Hindlimb muscle (tissue), 1 donor: ENCODE measurements around the gene RNU2-1. TPM values are rescaled to one million over a fixed set of nuclear protein-coding genes. Genes with fewer than 3 reads are reported as not detected.
"Not testable (repeated sequence)": the region's sequence is repeated elsewhere in the genome, so short reads cannot be mapped to it uniquely, and the experiment has no call there.

ENCODE experiments used
- DNase-seq: peaks from one replicate; pipeline ENCODE4 v3.0.0-alpha.2; 2013
- polyA plus RNA-seq: library from polyadenylated mRNA; unstranded; fragments of 120-200 nt; gene quantifications from one replicate; pipeline ENCODE4 v1.2.1, GENCODE V29; 2013; ENCODE audit not compliant: insufficient read length

Gene RNU2-1
- polyA plus RNA-seq, 1 donor, result 2.1 TPM

DNA sequence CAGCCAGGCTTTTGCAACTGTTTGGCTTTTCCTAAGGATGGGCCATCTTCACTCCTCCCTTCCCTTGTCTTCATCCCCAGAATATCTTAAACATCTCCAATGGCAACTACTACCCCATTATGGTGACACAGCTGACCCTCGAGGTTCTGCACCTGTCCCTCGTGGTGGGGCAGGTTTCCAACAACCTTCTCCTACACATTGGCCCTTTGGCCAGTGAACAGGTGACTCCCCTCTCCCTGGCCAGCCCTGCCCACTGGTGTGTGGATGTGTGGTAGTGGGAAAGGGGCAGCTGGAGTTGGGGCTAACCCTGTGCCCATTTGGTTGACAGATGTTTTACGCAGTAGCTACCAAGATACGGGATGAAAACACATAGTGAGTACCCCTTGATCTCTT, 17.4 kb downstream of the RNU2-1 start:
- no peak for DNase-seq

DNA sequence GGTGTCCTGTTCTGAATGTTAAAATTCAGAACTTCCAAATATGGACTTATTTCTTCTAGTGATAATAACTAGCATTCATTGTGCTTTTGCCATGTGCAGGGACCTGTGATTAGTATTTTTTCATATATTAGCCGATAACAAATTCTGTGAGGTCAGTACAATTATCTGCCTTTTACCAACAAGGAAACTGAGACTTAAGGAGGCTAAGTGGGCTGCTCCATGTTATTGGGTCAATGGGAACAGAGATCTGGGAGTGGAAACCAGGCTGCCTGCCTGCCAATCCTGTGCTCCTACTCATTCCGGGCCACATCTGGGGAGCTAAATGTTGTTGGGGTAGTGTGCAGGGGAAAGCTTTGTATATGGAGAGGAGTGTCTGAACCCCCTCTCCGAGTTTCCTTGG, 18.4 kb downstream of the RNU2-1 start:
- no peak for DNase-seq

- no peak for DNase-seq
Measured at GRCh38 chr17:43213545-43213944, 20.2 kb downstream of the RNU2-1 start.

DNA sequence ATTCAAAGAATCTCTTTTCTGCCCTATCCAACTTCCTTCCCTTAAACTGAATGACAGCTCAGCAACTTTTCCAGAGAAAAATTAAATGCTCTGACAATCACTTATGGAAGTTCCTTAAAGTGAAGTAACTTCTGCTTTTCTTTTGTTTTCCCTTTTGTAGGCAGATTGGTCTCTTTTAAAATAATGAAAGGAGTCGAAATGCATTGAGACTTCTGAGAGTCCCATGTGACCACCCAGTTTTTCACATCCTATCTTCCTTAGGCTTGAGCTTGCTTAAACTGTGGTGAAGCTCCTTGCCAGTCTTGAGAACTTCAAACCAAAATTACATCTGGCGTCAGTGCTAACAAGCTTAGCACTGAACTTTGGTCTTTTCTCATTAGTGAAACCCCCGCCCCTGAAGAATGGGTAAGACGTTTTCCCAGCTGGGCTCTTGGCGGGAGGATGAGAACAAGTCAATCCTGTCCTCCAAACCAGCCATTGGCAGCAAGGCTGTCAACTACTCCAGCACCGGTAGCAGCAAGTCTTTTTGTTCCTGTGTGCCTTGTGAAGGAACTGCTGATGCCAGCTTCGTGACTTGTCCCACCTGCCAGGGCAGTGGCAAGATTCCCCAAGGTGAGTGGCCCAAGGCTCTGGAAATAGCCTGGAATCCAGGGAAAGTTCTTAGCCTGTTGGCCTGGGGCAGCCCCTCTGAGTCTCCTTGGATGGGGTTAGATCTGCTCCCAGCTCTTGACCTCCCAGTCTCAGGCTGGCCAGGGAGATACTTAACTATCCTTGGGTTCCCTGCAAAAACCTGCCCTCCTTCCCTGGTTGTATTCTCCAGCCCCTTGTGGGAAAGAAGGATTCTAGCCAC, 20.9 kb downstream of the RNU2-1 start:
- no peak for DNase-seq

DNA sequence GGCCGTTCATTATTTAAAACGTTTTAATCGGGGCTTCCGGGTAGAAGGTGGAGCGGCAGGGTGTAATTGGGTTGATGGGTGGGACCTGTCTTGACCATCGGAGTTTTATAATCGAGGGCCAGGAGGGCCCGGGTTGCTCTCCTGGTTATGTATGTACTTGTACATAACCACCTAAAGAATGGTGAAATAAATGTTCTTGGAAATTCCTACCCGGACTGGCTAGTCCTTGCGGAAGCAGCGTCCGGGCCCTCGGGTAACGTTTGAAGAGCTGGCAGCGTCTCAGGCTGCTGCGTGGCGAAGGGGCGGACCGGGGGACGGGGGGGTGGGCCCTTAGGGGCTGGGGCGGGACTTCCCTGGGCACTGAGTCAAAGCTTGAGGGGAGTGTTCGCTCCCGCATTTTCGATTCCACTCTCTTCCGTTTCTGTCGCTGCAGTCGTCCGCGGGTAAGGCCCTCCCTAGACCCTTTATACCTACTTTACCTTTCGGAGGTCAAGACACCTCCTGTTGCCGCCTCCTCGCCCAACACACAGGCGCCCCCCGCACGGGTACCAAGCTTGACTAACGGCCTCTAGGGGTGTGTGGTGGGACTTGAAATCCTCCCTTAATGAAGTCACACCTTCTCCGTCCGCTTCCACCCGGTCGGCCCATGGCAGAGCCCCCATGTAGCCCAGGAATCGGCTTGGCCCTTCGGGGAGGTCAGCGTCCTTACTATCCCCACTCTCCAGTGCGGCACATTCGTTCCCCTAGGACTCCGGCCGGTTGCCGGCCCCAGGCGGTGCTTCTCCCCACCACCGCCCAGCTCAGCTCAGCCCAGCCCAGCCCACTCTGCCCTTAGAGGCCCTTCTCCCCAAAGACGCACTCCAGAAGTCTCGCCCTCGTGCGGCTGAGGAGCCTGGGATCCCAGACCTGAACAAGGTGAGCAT, 22.0 kb downstream of the RNU2-1 start, which contains the start of gene TMEM106A:
TSS of gene TMEM106A (plus strand) at position 396 of the 923 bp plus-strand sequence. CDS start 1,167 bp downstream, outside the sequence.
- DNase-seq, result peak; percentile 91

GRCh38 chr17:43211123-43211479, 22.7 kb downstream of the RNU2-1 start:
- DNase-seq, result no peak

DNA sequence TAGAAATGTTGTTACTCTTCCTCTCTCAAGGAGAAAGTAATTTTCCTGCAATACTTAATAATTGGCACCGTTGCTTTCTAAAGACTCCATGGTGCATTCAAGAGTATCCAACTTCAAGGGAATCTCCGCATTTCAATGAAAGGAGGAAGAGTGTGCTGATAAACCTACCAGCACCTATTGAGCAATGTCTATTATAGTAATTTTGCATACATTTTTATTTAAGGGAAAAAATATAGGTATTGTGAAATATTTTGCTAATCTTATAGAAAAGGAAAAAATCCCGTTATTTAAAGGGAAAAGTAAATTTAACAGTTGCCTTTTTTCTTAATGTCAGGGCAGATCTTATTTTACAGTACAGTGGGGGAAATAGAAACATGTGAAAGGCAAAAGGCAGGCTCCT, 23.2 kb downstream of the RNU2-1 start:
- no peak for DNase-seq

GRCh38 chr17:43203013-43203412, 30.8 kb downstream of the RNU2-1 start:
- not testable (repeated sequence) for DNase-seq

GRCh38 chr17:43200127-43200526, 33.6 kb downstream of the RNU2-1 start:
- DNase-seq, result no peak

DNA sequence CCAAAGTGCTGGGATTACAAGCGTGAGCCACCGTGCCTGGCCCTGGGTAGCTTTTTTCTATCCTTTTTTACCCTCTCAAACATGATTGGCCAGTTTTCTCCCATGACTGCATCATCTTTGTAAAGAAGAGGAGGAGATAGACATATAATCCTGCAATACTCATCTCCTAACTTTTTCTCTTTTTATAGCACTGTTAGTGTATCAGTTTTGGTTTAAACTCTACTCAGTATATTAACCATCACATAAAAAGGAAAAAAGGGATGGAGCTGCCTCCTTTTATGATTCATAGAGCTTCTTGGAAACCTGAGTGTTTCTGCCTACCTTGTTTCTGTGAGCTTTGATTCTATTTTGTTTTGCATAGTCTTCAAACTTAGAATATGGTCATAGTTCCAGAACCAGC, 34.1 kb downstream of the RNU2-1 start:
- no peak for DNase-seq

DNA sequence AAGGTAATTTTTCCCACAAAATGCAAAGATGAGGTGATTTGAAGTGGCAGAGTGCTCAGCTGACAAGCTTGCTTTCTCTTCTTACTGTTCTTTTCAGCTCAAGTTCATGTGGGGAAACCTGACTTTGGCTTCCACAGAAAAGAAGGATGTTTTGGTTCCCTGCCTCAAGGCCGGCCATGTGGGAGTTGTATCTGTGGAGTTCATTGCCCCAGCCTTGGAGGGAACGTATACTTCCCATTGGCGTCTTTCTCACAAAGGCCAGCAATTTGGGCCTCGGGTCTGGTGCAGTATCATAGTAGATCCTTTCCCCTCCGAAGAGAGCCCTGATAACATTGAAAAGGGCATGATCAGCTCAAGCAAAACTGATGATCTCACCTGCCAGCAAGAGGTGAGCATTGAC, 40.5 kb downstream of the RNU2-1 start:
- no peak for DNase-seq

DNA sequence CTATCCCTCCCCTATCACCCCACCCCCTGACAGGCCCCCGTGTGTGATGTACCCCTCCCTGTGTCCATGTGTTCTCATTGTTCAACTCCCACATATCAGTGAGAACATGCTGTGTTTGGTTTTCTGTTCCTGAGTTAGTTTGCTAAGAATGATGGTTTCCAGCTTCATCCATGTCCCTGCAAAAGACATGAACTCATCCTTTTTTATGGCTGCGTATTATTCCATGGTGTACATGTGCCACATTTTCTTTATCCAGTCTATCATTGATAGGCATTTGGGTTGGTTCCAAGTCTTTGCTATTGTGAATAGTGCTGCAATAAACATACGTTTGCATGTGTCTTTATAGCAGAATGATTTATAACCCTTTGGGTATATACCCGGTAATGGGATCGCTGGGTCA, 47.1 kb downstream of the RNU2-1 start:
- DNase-seq, result not testable (repeated sequence)

DNA sequence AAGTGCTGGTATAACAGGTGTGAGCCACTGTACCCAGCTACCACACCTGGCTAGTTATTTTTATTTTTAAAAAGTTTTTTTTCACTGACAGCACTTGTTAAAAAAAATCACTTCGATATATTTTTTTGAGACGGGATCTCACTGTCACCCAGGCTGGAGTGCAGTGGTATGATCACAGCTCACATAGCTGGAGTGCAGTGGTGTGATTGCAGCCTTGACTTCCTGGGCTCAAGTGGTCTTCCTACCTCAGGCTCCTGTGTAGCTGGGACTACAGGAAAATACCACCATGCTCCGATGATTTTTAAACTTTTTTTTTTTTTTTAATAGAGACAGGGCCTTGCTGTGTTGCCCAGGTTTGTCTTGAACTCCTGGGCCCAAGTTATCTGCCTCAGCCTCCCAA, 49.9 kb downstream of the RNU2-1 start:
- no peak for DNase-seq

Other genes with a start within 250 kb of the RNU2-1 start
- gene RPL27, start 235.6 kb downstream of the RNU2-1 start, polyA plus RNA-seq, result 2,367 TPM
- gene IFI35, start 227.2 kb downstream of the RNU2-1 start, polyA plus RNA-seq, result 7.2 TPM
- 68.5 TPM for gene VAT1, start 211.6 kb downstream of the RNU2-1 start, polyA plus RNA-seq
- gene RND2, start 208.7 kb downstream of the RNU2-1 start, polyA plus RNA-seq, result 0.45 TPM
- 9.6 TPM for gene BRCA1, start 108.6 kb downstream of the RNU2-1 start, polyA plus RNA-seq
- 59.3 TPM for gene NBR1, start 62.8 kb downstream of the RNU2-1 start, polyA plus RNA-seq
- gene TMEM106A, start 22.1 kb downstream of the RNU2-1 start, polyA plus RNA-seq, result 9.5 TPM
- 11.2 TPM for gene CCDC200, start 5.4 kb downstream of the RNU2-1 start, polyA plus RNA-seq
- 10.7 TPM for gene ARL4D, start 165.0 kb upstream of the RNU2-1 start, polyA plus RNA-seq
- gene DHX8, start 250.0 kb upstream of the RNU2-1 start, polyA plus RNA-seq, result 27.0 TPM